Panc1 (cell line): ENCODE measurements around the gene KRTAP12-3. TPM values are rescaled to one million over a fixed set of nuclear protein-coding genes. Genes with fewer than 3 reads are reported as not detected.

Experiments used
- ATAC-seq: fragments of 200-7000 bp; cut with Tn5 transposase; 2 replicates; pipeline ENCODE4 v1.9.1; 2020; ENCODE audit warnings: mild to moderate bottlenecking, moderate library complexity
- BruUV-seq: library from RNA; stranded (reverse); fragments of 400-500 nt; replicated peaks from 2 replicates; lab custom pipeline; 2021; lab: Mats Ljungman, UMichigan
- CTCF ChIA-PET: fragments of 300-600 bp; sonication (Branson Sonifier 250); formaldehyde crosslinking; loops from one replicate; lab custom pipeline; 2022; ENCODE audit warnings: antibody characterized with exemption; lab: Charles Lee
- POLR2A ChIA-PET: fragments of 300-600 bp; sonication (Branson Sonifier 250); formaldehyde crosslinking; loops from one replicate; lab custom pipeline; 2022; ENCODE audit warnings: antibody characterized with exemption; lab: Charles Lee
- DNase-seq: peaks from one replicate; pipeline ENCODE4 v3.0.0-alpha.2; 2010; ENCODE audit warnings: low read depth, low spot score
- H3K27ac ChIP-seq: 2 replicates; pipeline ENCODE4 v1.5.1; 2011; ENCODE audit warnings: mild to moderate bottlenecking, low read length, inconsistent platforms
- H3K27me3 ChIP-seq: fragments of 200-500 bp; sonication (Bioruptor generic); 2 replicates; pipeline ENCODE4 v1.6.0; 2014; ENCODE audit warnings: low read length, inconsistent platforms; ENCODE audit not compliant: control insufficient read depth, insufficient read depth
- H3K36me3 ChIP-seq: fragments of 200-500 bp; sonication (Bioruptor generic); 2 replicates; pipeline ENCODE4 v1.5.1; 2014; ENCODE audit warnings: inconsistent platforms, mild to moderate bottlenecking, low read length, moderate library complexity; ENCODE audit not compliant: control insufficient read depth, insufficient read depth
- H3K4me1 ChIP-seq: 2 replicates; pipeline ENCODE4 v1.5.1; 2011; ENCODE audit warnings: inconsistent platforms, mild to moderate bottlenecking, low read length, moderate library complexity; ENCODE audit not compliant: control insufficient read depth, insufficient read depth
- H3K4me3 ChIP-seq, 2 experiments: 2 replicates each; pipeline ENCODE4 v1.5.1; 2011 to 2012; ENCODE audit warnings: low read depth in 2 of 2, low read length in 2 of 2, mild to moderate bottlenecking in 2 of 2, inconsistent platforms in 1 of 2, moderate library complexity in 1 of 2
- H3K9me3 ChIP-seq: fragments of 200-500 bp; sonication (Bioruptor generic); 2 replicates; pipeline ENCODE4 v1.5.1; 2014; ENCODE audit warnings: low read depth, mild to moderate bottlenecking, inconsistent platforms, low read length, moderate library complexity; ENCODE audit not compliant: control insufficient read depth, insufficient read depth
- POLR2AphosphoS5 ChIP-seq: IDR thresholded peaks from 2 replicates; pipeline ENCODE4 v1.6.1; 2012; ENCODE audit warnings: mild to moderate bottlenecking, low read depth, low read length, moderate library complexity
- SIN3A ChIP-seq: IDR thresholded peaks from 2 replicates; pipeline ENCODE4 v1.6.1; 2012; ENCODE audit warnings: low read depth, mild to moderate bottlenecking, low read length, moderate library complexity, borderline replicate concordance; ENCODE audit not compliant: insufficient read depth
- TCF7L2 ChIP-seq: IDR thresholded peaks from 2 replicates; pipeline ENCODE4 v1.6.1; 2011; ENCODE audit warnings: mild to moderate bottlenecking, low read depth, low read length, inconsistent platforms
- in situ Hi-C: cut with HindIII; loops from 2 replicates; pipeline ENCODE4 v1.10.0; 2016; ENCODE audit warnings: low sequenced_read_pairs, low pct_unique_long_range_greater_than_20kb
- intact Hi-C: fragments of 100-400 bp; cut with micrococcal nuclease; formaldehyde crosslinking; loops from one replicate; pipeline ENCODE4 v1.10.0; 2022; ENCODE audit not compliant: unreplicated experiment
- total RNA-seq: library from RNA; stranded (reverse); gene quantifications from one replicate; pipeline ENCODE4 v1.2.1, GENCODE V29; 2021; ENCODE audit not compliant: unreplicated experiment
- TF ChIP-seq, protein P1 (sequence below): fragments of 450-650 bp; IDR thresholded peaks from 2 replicates; pipeline ENCODE4 v1.5.1; 2017; ENCODE audit warnings: mild to moderate bottlenecking
- TF ChIP-seq, protein P2 (sequence below), 2 experiments: IDR thresholded peaks; 2 replicates each; pipeline ENCODE4 v1.6.1; 2011 to 2012; ENCODE audit warnings: low read depth in 2 of 2, control low read depth in 1 of 2, low read length in 1 of 2, mild to moderate bottlenecking in 1 of 2, moderate library complexity in 1 of 2; ENCODE audit not compliant: insufficient read depth in 1 of 2

Gene KRTAP12-3
- total RNA-seq, 1 experiment from 2014 or later, result not detected

DNA sequence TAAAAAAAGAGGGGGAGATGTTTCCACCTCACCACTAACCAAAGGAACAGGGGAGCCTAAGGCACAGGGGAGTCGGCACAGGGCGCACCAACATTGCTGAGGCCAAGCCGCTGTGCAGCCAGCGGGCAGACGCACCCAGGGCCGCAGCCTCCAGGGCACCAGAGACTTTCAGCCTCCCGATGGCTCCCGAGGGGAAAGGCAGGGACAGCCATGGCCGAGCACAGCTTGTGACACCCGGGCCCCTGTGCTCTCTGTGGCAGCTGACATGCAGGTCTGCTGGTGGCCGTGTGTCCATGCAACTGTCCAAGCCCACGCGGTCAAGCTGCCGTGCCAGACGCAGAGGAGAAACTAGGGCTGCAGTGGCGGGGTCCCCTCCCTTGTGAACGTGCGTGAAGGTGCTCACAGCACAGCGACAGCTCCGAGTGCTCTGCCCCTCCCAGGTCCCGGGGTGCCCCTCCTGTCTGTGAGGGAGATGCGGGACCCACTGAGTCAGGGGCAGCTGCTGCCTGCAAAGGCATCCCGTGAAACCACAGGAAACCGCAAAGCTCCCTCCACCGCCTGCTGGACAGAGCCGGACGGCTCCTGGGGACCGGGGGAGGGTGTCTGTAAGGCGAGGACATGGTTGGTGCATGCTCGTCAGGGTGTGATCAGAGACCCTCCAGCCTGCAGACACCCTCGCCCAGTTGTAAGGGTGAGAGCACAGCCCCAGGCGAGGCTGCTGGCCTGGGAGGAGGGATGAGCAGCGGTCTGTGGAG is 9.0 kb upstream of the KRTAP12-3 start:
- no peaks in the 10 kb centered on the region for H3K9me3 ChIP-seq
- ATAC-seq, result no peak
- no peaks in the 10 kb centered on the region for H3K36me3 ChIP-seq
- no peak overlapping the region for H3K27ac ChIP-seq
- no peak for DNase-seq
- CTCF ChIA-PET, result no interaction called here
- TF ChIP-seq, protein P1, sequence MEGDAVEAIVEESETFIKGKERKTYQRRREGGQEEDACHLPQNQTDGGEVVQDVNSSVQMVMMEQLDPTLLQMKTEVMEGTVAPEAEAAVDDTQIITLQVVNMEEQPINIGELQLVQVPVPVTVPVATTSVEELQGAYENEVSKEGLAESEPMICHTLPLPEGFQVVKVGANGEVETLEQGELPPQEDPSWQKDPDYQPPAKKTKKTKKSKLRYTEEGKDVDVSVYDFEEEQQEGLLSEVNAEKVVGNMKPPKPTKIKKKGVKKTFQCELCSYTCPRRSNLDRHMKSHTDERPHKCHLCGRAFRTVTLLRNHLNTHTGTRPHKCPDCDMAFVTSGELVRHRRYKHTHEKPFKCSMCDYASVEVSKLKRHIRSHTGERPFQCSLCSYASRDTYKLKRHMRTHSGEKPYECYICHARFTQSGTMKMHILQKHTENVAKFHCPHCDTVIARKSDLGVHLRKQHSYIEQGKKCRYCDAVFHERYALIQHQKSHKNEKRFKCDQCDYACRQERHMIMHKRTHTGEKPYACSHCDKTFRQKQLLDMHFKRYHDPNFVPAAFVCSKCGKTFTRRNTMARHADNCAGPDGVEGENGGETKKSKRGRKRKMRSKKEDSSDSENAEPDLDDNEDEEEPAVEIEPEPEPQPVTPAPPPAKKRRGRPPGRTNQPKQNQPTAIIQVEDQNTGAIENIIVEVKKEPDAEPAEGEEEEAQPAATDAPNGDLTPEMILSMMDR, result no peak
- TF ChIP-seq, protein P2, sequence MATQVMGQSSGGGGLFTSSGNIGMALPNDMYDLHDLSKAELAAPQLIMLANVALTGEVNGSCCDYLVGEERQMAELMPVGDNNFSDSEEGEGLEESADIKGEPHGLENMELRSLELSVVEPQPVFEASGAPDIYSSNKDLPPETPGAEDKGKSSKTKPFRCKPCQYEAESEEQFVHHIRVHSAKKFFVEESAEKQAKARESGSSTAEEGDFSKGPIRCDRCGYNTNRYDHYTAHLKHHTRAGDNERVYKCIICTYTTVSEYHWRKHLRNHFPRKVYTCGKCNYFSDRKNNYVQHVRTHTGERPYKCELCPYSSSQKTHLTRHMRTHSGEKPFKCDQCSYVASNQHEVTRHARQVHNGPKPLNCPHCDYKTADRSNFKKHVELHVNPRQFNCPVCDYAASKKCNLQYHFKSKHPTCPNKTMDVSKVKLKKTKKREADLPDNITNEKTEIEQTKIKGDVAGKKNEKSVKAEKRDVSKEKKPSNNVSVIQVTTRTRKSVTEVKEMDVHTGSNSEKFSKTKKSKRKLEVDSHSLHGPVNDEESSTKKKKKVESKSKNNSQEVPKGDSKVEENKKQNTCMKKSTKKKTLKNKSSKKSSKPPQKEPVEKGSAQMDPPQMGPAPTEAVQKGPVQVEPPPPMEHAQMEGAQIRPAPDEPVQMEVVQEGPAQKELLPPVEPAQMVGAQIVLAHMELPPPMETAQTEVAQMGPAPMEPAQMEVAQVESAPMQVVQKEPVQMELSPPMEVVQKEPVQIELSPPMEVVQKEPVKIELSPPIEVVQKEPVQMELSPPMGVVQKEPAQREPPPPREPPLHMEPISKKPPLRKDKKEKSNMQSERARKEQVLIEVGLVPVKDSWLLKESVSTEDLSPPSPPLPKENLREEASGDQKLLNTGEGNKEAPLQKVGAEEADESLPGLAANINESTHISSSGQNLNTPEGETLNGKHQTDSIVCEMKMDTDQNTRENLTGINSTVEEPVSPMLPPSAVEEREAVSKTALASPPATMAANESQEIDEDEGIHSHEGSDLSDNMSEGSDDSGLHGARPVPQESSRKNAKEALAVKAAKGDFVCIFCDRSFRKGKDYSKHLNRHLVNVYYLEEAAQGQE (IDR thresholded peaks at IDR 0.05; ENCODE audit: insufficient read depth in 1 of 2, low read depth in 2 of 2, low read length in 1 of 2), result no peak
- TF ChIP-seq SIN3A, result no peak
- TF ChIP-seq POLR2AphosphoS5, result no peak
- TF ChIP-seq TCF7L2, result no peak
- H3K4me3 ChIP-seq, result no peak overlapping the region
- no peaks in the 10 kb centered on the region for H3K27me3 ChIP-seq
- BruUV-seq, result no TSS peak
- H3K4me1 ChIP-seq, result no peaks in the 10 kb centered on the region
- POLR2A ChIA-PET, result no interaction called here
- in situ Hi-C loops (no loop called here), intact Hi-C loops (no loop called here)

DNA sequence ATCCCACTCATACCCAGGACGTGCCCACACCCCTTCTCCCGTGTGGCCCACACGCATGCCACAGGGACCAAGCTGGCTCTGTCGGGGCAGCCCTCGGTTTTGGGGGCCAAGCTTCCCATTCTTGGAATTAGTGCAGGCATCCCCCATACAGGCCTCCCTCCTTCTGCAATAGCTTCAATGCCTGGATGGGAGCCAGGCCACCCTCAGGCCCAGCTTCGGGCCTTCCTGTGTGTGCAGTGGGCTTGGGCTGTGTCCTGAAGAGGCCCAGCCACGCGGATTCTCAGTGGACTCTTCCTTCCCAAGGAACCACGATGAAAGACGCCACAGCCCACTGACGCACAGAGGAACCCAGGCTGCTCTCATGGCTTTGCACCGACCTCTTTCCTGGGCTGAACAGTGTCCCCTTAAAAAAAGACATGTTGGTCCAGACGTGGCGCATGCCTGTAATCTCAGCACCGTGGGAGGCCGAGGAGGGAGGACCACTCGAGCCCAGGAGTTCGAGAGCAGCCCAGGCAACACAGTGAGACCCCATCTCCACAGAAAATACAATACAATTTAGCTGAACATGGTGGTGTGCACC is 8.1 kb upstream of the KRTAP12-3 start:
- no peaks in the 10 kb centered on the region for H3K36me3 ChIP-seq
- BruUV-seq, result no TSS peak
- CTCF ChIA-PET, result no interaction called here

More for the DNA sequence above, 8.1 kb upstream of the KRTAP12-3 start:
- POLR2A ChIA-PET, result no interaction called here
- no peak for ATAC-seq
- TF ChIP-seq, protein P2 (IDR thresholded peaks at IDR 0.05; ENCODE audit: insufficient read depth in 1 of 2, low read depth in 2 of 2, low read length in 1 of 2), result no peak
- TF ChIP-seq, protein P1, result no peak
- no peak for TF ChIP-seq SIN3A
- no peak for TF ChIP-seq TCF7L2
- no peak for TF ChIP-seq POLR2AphosphoS5
- Histone ChIP-seq H3K4me3 (no peak overlapping the region), H3K27me3 (no peaks in the 10 kb centered on the region), H3K4me1 (no peaks in the 10 kb centered on the region), H3K9me3 (no peaks in the 10 kb centered on the region), H3K27ac (no peak overlapping the region)
- no peak for DNase-seq
- in situ Hi-C loops (no loop called here), intact Hi-C loops (no loop called here)
